Keratinocyte (primary cell): ENCODE results near the gene ATP6V0A1. TPM values are rescaled to one million over a fixed set of nuclear protein-coding genes. Genes with fewer than 3 reads are reported as not detected.

Source experiments
- DNase-seq: peaks from one replicate; pipeline ENCODE4 v3.0.0-alpha.2; 2011; ENCODE audit warnings: low read depth, missing footprints, low spot score
- FAIRE-seq: peaks from 2 replicates; lab custom pipeline; 2011; peaks lifted over from hg19 to GRCh38; lab: Jason Lieb, UNC
- H2AFZ ChIP-seq: 2 replicates; pipeline ENCODE4 v1.6.0; 2012; ENCODE audit warnings: low read length, control low read depth, inconsistent platforms; ENCODE audit not compliant: control insufficient read depth
- H3K27ac ChIP-seq: 2 replicates; pipeline ENCODE4 v1.5.1; 2011; ENCODE audit warnings: low read length; ENCODE audit not compliant: control insufficient read depth, insufficient read depth
- H3K27me3 ChIP-seq: 3 replicates; pipeline ENCODE4 v1.6.0; 2011; ENCODE audit warnings: low read length; ENCODE audit not compliant: control insufficient read depth, insufficient read depth; ENCODE audit errors: extremely low read depth
- H3K36me3 ChIP-seq, 2 experiments: 2 replicates in 1 of 2; 3 replicates in 1 of 2; pipeline ENCODE4 v1.5.1; 2011; ENCODE audit warnings: low read length in 2 of 2, mild to moderate bottlenecking in 1 of 2; ENCODE audit not compliant: control insufficient read depth in 2 of 2, insufficient read depth in 2 of 2; ENCODE audit errors: extremely low read depth in 1 of 2
- H3K4me1 ChIP-seq: 3 replicates; pipeline ENCODE4 v1.5.1; 2011; ENCODE audit warnings: low read length; ENCODE audit not compliant: control insufficient read depth, insufficient read depth; ENCODE audit errors: extremely low read depth
- H3K4me2 ChIP-seq: 3 replicates; pipeline ENCODE4 v1.6.0; 2011; ENCODE audit warnings: low read depth, low read length; ENCODE audit not compliant: control insufficient read depth, insufficient read depth; ENCODE audit errors: extremely low read depth
- H3K4me3 ChIP-seq, 3 experiments: fragments of 200-600 bp in 1 of 3; sonication (generic) in 1 of 3; 2 replicates in 2 of 3; 3 replicates in 1 of 3; pipeline ENCODE4 v1.5.1; 2011 to 2016; ENCODE audit warnings: low read length in 3 of 3, mild to moderate bottlenecking in 3 of 3, control low read depth in 2 of 3, inconsistent platforms in 1 of 3, low read depth in 1 of 3, mixed read lengths in 1 of 3, mixed run types in 1 of 3, moderate library complexity in 1 of 3; ENCODE audit not compliant: control insufficient read depth in 2 of 3, insufficient read depth in 2 of 3; ENCODE audit errors: extremely low read depth in 1 of 3
- H3K79me2 ChIP-seq: 2 replicates; pipeline ENCODE4 v1.6.0; 2012; ENCODE audit warnings: low read length; ENCODE audit not compliant: control insufficient read depth, insufficient read depth
- H3K9ac ChIP-seq: 3 replicates; pipeline ENCODE4 v1.6.0; 2011; ENCODE audit warnings: low read length; ENCODE audit not compliant: control insufficient read depth, insufficient read depth; ENCODE audit errors: extremely low read depth
- H3K9me1 ChIP-seq: 3 replicates; pipeline ENCODE4 v1.6.0; 2011; ENCODE audit warnings: low read length; ENCODE audit not compliant: control insufficient read depth, insufficient read depth; ENCODE audit errors: extremely low read depth
- H3K9me3 ChIP-seq: 2 replicates; pipeline ENCODE4 v1.5.1; 2012; ENCODE audit warnings: low read depth, low read length; ENCODE audit not compliant: control insufficient read depth
- H4K20me1 ChIP-seq: 3 replicates; pipeline ENCODE4 v1.6.0; 2011; ENCODE audit warnings: low read length; ENCODE audit not compliant: control insufficient read depth, insufficient read depth; ENCODE audit errors: extremely low read depth
- CTCF ChIP-seq, 3 experiments: IDR thresholded peaks in 1 of 3; conservative IDR thresholded peaks in 1 of 3; optimal IDR thresholded peaks in 1 of 3; 2 replicates in 2 of 3; 3 replicates in 1 of 3; pipeline versions ENCODE3 to v1.5.1; 2011; ENCODE audit warnings: low read length in 3 of 3, mild to moderate bottlenecking in 3 of 3, moderate library complexity in 2 of 3, control low read depth in 1 of 3, inconsistent platforms in 1 of 3; ENCODE audit not compliant: insufficient read depth in 2 of 3; ENCODE audit errors: extremely low read depth in 1 of 3
- EZH2 ChIP-seq: IDR thresholded peaks from one replicate; pipeline ENCODE4 v1.6.1; 2012; ENCODE audit warnings: inconsistent platforms, mild to moderate bottlenecking, low read length, moderate library complexity
- dilution Hi-C: fragments of 300-500 bp; cut with MboI; formaldehyde crosslinking; loops from one replicate; pipeline ENCODE4 v1.7.0; 2020; ENCODE audit warnings: low sequenced_read_pairs; ENCODE audit not compliant: extremely low pct_ligation_motif_present
- polyA plus RNA-seq, 5 experiments: library from polyadenylated mRNA; depleted of rRNA in 3 of 5; stranded (reverse) in 3 of 5; stranded (forward) in 1 of 5; unstranded in 1 of 5; fragments of >200 nt; gene quantifications; 1 replicate in 1 of 5; 2 replicates in 3 of 5; 3 replicates in 1 of 5; pipeline versions ENCODE4 v1.2.1 to v1.2.3, GENCODE V29; 2011 to 2012; ENCODE audit warnings: missing spikeins in 2 of 5, low read depth in 1 of 5, low replicate concordance in 1 of 5

ATP6V0A1 gene
- polyA plus RNA-seq, 1 donor (not counting 4 experiments of a cell fraction or from before 2014, with no cell fraction given): 24.0 TPM

- FAIRE-seq (no peak), DNase-seq (no peak)
- no peaks in the 10 kb centered on the region for H3K27me3 ChIP-seq
- H3K9me1 ChIP-seq: peaks cover 2% of the 10 kb centered on the region
- dilution Hi-C loops: no loop called here
- H3K79me2 ChIP-seq: peaks cover 5% of the 10 kb centered on the region
- H3K9me3 ChIP-seq: no peaks in the 10 kb centered on the region
- H2AFZ ChIP-seq: peak overlapping the region; percentile 72
- H3K27ac ChIP-seq: peak overlapping the region; percentile 69
- H3K36me3 ChIP-seq: peaks cover 0 to 4% of the 10 kb centered on the region in 2 experiments
- H3K4me3 ChIP-seq: peak overlapping the region; percentile 85 to 95 (median 91)
- peaks cover 4% of the 10 kb centered on the region for H4K20me1 ChIP-seq
- peaks cover 34% of the 10 kb centered on the region for H3K4me1 ChIP-seq
- H3K9ac ChIP-seq: peak overlapping the region; percentile 75
- H3K4me2 ChIP-seq: peak overlapping the region; percentile 97
- peak; percentile 46 to 75 (median 48) for TF ChIP-seq CTCF (optimal IDR thresholded peaks at IDR 0.05 in 1 of 3, IDR thresholded peaks at IDR 0.05 in 1 of 3, conservative IDR thresholded peaks at IDR 0.05 in 1 of 3; ENCODE audit: extremely low read depth in 1 of 3, insufficient read depth in 2 of 3, low read length in 3 of 3)
- no peak for TF ChIP-seq EZH2
These were observed 650 bp downstream of the ATP6V0A1 start for GRCh38 chr17:42459256-42459800.

- DNase-seq: no peak
- H3K9me1 ChIP-seq: peaks cover 2% of the 10 kb centered on the region
- H3K9me3 ChIP-seq: no peaks in the 10 kb centered on the region
- no peak overlapping the region for H2AFZ ChIP-seq
- peak overlapping the region; percentile 97 for H3K4me2 ChIP-seq
- peak; percentile 29 for FAIRE-seq
- peaks cover 0 to 4% of the 10 kb centered on the region in 2 experiments for H3K36me3 ChIP-seq
- H4K20me1 ChIP-seq: peaks cover 4% of the 10 kb centered on the region
- TF ChIP-seq EZH2 (no peak), CTCF (optimal IDR thresholded peaks at IDR 0.05 in 1 of 3, IDR thresholded peaks at IDR 0.05 in 1 of 3, conservative IDR thresholded peaks at IDR 0.05 in 1 of 3; ENCODE audit: extremely low read depth in 1 of 3, insufficient read depth in 2 of 3, low read length in 3 of 3) (no peak)
- H3K4me3 ChIP-seq: peak overlapping the region; percentile 85 to 95 (median 91)
- H3K79me2 ChIP-seq: peaks cover 5% of the 10 kb centered on the region
- H3K27me3 ChIP-seq: no peaks in the 10 kb centered on the region
- dilution Hi-C loops: no loop called here
- H3K4me1 ChIP-seq: peaks cover 34% of the 10 kb centered on the region
- H3K27ac ChIP-seq: no peak overlapping the region
- H3K9ac ChIP-seq: no peak overlapping the region
These were observed 1.2 kb downstream of the ATP6V0A1 start for GRCh38 chr17:42459801-42460281.
